ENCODE measurements around the gene HTR3B.

Gene HTR3B

GRCh38 chr11:113986351-113987140 is 82.0 kb downstream of the HTR3B start:
- no peak for DNase-seq (ENCODE audit: extremely low read depth, insufficient read length)
- Histone ChIP-seq H3K27me3 (replicated peaks; ENCODE audit: control insufficient read depth, insufficient read depth, low read length) (peaks cover 1% of the 10 kb centered on the region; the same call in 1 of the 2 replicates), H3K4me3 (replicated peaks; ENCODE audit: low read depth, low read length) (no peak overlapping the region), H3K36me3 (ENCODE audit: control insufficient read depth, insufficient read depth, low read length) (no peaks in the 10 kb centered on the region)
- no peak for TF ChIP-seq CTCF (IDR thresholded peaks at IDR 0.05; ENCODE audit: insufficient read depth, low read length, poor library complexity, severe bottlenecking)

GRCh38 chr11:113989381-113989780 is 84.8 kb downstream of the HTR3B start:
- Histone ChIP-seq H3K36me3 (ENCODE audit: control insufficient read depth, insufficient read depth, low read length) (no peaks in the 10 kb centered on the region), H3K27me3 (replicated peaks; ENCODE audit: control insufficient read depth, insufficient read depth, low read length) (peaks cover 1% of the 10 kb centered on the region; the same call in 1 of the 2 replicates), H3K4me3 (replicated peaks; ENCODE audit: low read depth, low read length) (no peak overlapping the region)
- no peak for DNase-seq (ENCODE audit: extremely low read depth, insufficient read length)
- TF ChIP-seq CTCF (IDR thresholded peaks at IDR 0.05; ENCODE audit: insufficient read depth, low read length, poor library complexity, severe bottlenecking) = no peak

GRCh38 chr11:113989916-113990315 is 85.3 kb downstream of the HTR3B start:
- TF ChIP-seq CTCF (IDR thresholded peaks at IDR 0.05; ENCODE audit: insufficient read depth, low read length, poor library complexity, severe bottlenecking) = no peak
- H3K4me3 ChIP-seq (replicated peaks; ENCODE audit: low read depth, low read length) = no peak overlapping the region
- peaks cover 1% of the 10 kb centered on the region; the same call in 1 of the 2 replicates for H3K27me3 ChIP-seq (replicated peaks; ENCODE audit: control insufficient read depth, insufficient read depth, low read length)
- DNase-seq (ENCODE audit: extremely low read depth, insufficient read length) = no peak
- no peaks in the 10 kb centered on the region for H3K36me3 ChIP-seq (ENCODE audit: control insufficient read depth, insufficient read depth, low read length)

GRCh38 chr11:113991170-113991569 is 86.6 kb downstream of the HTR3B start:
- H3K4me3 ChIP-seq (replicated peaks; ENCODE audit: low read depth, low read length) = no peak overlapping the region
- peaks cover 1% of the 10 kb centered on the region; the same call in 1 of the 2 replicates for H3K27me3 ChIP-seq (replicated peaks; ENCODE audit: control insufficient read depth, insufficient read depth, low read length)
- H3K36me3 ChIP-seq (ENCODE audit: control insufficient read depth, insufficient read depth, low read length) = no peaks in the 10 kb centered on the region
- TF ChIP-seq CTCF (IDR thresholded peaks at IDR 0.05; ENCODE audit: insufficient read depth, low read length, poor library complexity, severe bottlenecking) = no peak
- no peak for DNase-seq (ENCODE audit: extremely low read depth, insufficient read length)

GRCh38 chr11:113991718-113992458 is 87.3 kb downstream of the HTR3B start:
- DNase-seq (ENCODE audit: extremely low read depth, insufficient read length) = no peak
- Histone ChIP-seq H3K27me3 (replicated peaks; ENCODE audit: control insufficient read depth, insufficient read depth, low read length) (0 out of 2 replicates have a peak, but pooled peaks cover 1% of the 10 kb centered on the region), H3K36me3 (ENCODE audit: control insufficient read depth, insufficient read depth, low read length) (no peaks in the 10 kb centered on the region), H3K4me3 (replicated peaks; ENCODE audit: low read depth, low read length) (no peak overlapping the region)
- TF ChIP-seq CTCF (IDR thresholded peaks at IDR 0.05; ENCODE audit: insufficient read depth, low read length, poor library complexity, severe bottlenecking) = no peak
